K562 (cell line): ENCODE data around the gene WLS.

Experiments used
- BRCA1 ChIP-seq, 2 experiments: fragments of 450-650 bp in 1 of 2; sonication (generic) in 1 of 2; formaldehyde crosslinking in 1 of 2; IDR thresholded peaks; 2 replicates each; pipeline versions ENCODE4 v1.5.0 to v1.6.1; 2017 to 2020; ENCODE audit warnings: mild to moderate bottlenecking in 1 of 2, missing genetic modification reagents in 1 of 2
- CEBPB ChIP-seq: fragments of 450-650 bp; IDR thresholded peaks from 2 replicates; pipeline ENCODE4 v1.6.1; 2016; ENCODE audit warnings: missing genetic modification characterization, missing compliant biosample characterization
- CREM ChIP-seq: IDR thresholded peaks from 2 replicates; pipeline ENCODE4 v1.6.1; 2014; ENCODE audit warnings: antibody characterized with exemption, low read depth
- SMAD4 ChIP-seq: fragments of 250-450 bp; sonication (Bioruptor Pico); conservative IDR thresholded peaks from 2 replicates; pipeline ENCODE4 v1.8.0; 2021; ENCODE audit warnings: inconsistent platforms, mild to moderate bottlenecking, moderate library complexity
- ZC3H11A ChIP-seq: IDR thresholded peaks from 2 replicates; pipeline ENCODE4 v1.6.1; 2012; ENCODE audit warnings: low read depth, low read length, improper control_type of control experiment
- TF ChIP-seq, protein P1 (sequence below), 3 experiments: IDR thresholded peaks in 2 of 3; conservative IDR thresholded peaks in 1 of 3; 2 replicates each; pipeline ENCODE4 v1.5.1; 2011 to 2012; ENCODE audit warnings: low read length in 3 of 3, mild to moderate bottlenecking in 3 of 3, control low read depth in 2 of 3, improper control_type of control experiment in 1 of 3, inconsistent platforms in 1 of 3, low read depth in 1 of 3, mixed read lengths in 1 of 3, moderate library complexity in 1 of 3; ENCODE audit not compliant: insufficient read depth in 2 of 3

DNA sequence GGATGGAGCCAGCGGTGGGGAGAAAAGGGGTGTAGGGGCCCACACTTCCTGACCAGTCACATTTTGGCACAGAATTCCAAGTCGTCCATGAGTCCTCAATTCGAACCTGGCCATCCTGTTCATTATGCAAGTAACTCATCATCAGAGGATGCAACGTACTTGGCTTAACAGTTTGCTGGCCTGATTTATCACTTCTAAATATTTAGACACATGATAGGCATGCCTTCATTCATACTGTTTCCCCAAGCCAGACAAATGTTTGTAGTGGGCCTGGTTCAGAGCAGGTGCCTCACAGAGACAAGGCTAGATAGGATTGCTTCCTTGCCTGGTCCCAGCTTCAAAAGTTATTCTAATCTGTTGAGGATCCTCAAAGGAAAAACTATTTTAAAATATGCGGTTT lies 66.7 kb downstream of the WLS start:
- TF ChIP-seq, protein P1, sequence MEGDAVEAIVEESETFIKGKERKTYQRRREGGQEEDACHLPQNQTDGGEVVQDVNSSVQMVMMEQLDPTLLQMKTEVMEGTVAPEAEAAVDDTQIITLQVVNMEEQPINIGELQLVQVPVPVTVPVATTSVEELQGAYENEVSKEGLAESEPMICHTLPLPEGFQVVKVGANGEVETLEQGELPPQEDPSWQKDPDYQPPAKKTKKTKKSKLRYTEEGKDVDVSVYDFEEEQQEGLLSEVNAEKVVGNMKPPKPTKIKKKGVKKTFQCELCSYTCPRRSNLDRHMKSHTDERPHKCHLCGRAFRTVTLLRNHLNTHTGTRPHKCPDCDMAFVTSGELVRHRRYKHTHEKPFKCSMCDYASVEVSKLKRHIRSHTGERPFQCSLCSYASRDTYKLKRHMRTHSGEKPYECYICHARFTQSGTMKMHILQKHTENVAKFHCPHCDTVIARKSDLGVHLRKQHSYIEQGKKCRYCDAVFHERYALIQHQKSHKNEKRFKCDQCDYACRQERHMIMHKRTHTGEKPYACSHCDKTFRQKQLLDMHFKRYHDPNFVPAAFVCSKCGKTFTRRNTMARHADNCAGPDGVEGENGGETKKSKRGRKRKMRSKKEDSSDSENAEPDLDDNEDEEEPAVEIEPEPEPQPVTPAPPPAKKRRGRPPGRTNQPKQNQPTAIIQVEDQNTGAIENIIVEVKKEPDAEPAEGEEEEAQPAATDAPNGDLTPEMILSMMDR (IDR thresholded peaks at IDR 0.05 in 2 of 3, conservative IDR thresholded peaks at IDR 0.05 in 1 of 3; ENCODE audit: insufficient read depth in 2 of 3, low read depth in 1 of 3, low read length in 3 of 3): no peak
- no peak for TF ChIP-seq CEBPB (tag)
- no peak for TF ChIP-seq CREM
- TF ChIP-seq BRCA1 (IDR thresholded peaks at IDR 0.05): no peak
- TF ChIP-seq BRCA1 (CRISPR knock-in tag; IDR thresholded peaks at IDR 0.05): no peak
- TF ChIP-seq SMAD4 (CRISPR knock-in tag): no peak
- TF ChIP-seq ZC3H11A: no peak
